Loucy (cell line): ENCODE results near the gene EFCAB3.

ENCODE experiments used
- CTCF ChIP-seq: fragments of 200-600 bp; sonication (generic); conservative IDR thresholded peaks from 2 replicates; pipeline ENCODE4 v1.5.1; 2014; ENCODE audit warnings: mild to moderate bottlenecking, antibody characterized with exemption, low read length
- EZH2phosphoT487 ChIP-seq: fragments of 200-600 bp; IDR thresholded peaks from 2 replicates; pipeline ENCODE4 v1.6.1; 2018; ENCODE audit warnings: antibody characterized with exemption, mild to moderate bottlenecking, moderate library complexity, borderline replicate concordance

GRCh38 chr17:62405451-62405850 lies 25.1 kb downstream of the EFCAB3 start:
- no peak for TF ChIP-seq CTCF
- no peak for TF ChIP-seq EZH2phosphoT487
